ENCODE measurements around the gene HCN2.
"Not testable (repeated sequence)": the region's sequence is repeated elsewhere in the genome, so short reads cannot be mapped to it uniquely, and the experiment has no call there.

Gene HCN2

GRCh38 chr19:572140-572742 is 17.4 kb upstream of the HCN2 start, which contains the start of gene BSG:
TSS of gene BSG (plus strand) at chr19:572596. CDS start at chr19:572635, 39 bp downstream.
- DNase-seq, result peak; percentile 97 to 98

- DNase-seq, result peak; percentile 43 to 52
Measured at GRCh38 chr19:572743-573518, 16.8 kb upstream of the HCN2 start.

DNA sequence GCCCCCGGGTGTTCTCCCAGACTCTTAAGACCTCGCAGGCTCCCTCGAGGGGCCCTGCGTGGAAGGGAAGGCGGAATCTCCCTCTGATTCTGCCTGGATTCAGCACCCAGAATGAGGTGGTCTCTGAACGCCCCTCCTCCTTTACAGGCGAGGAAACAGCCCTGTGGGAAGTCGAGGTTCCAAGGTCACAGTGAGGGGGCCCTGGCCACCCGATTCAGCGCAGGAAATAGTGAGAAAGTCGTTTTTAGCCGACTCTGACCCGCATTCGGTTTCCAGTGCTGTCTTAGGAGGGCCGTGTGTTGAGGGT is 16.2 kb upstream of the HCN2 start:
- DNase-seq, result peak in 1 of 2 experiments; percentile 48

DNA sequence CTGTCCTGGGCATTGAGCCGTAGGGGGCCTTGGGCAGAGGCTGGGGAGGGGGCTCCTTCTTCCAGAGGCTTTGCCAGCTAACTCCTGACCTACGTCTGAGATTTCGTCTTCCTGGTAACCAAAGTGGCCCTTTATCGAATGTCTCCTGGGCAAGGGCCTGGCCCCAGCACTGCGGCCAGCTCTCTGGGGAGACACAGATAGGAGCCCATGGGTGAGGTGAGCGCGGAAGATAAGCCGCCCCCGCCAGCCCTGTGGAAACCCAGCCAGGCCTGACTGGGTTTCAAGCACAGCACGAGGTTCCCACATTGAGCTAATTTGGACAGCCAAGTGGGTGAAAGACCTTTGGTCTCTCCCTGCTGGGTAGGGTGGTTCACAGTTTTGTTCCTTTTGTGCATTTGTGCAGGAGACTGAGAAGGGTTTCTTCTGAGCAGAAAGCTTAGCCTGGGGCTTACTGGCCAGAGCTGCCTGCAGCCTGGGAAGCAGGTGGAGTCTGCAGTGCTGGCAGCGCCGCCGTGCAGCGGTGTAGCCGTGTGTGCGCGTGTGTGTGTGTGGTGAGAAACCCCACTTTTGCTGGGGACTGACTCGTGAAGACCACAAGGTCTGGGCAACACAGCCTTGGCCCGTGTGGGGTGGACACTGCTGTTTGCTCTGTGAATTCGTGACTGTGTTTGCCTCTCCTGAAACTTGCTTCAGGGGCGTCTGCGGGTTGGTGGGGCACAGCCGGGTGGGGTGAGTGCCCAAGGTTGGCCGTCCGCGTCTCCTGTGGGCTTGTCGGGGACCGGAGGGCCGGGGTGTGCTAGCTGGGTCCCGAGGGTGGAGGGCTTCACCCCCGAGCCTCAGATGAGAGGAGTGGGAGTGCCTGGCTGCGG is 14.8 kb upstream of the HCN2 start:
- no peak for DNase-seq

GRCh38 chr19:575527-576506 is 13.9 kb upstream of the HCN2 start:
- no peak for DNase-seq

DNA sequence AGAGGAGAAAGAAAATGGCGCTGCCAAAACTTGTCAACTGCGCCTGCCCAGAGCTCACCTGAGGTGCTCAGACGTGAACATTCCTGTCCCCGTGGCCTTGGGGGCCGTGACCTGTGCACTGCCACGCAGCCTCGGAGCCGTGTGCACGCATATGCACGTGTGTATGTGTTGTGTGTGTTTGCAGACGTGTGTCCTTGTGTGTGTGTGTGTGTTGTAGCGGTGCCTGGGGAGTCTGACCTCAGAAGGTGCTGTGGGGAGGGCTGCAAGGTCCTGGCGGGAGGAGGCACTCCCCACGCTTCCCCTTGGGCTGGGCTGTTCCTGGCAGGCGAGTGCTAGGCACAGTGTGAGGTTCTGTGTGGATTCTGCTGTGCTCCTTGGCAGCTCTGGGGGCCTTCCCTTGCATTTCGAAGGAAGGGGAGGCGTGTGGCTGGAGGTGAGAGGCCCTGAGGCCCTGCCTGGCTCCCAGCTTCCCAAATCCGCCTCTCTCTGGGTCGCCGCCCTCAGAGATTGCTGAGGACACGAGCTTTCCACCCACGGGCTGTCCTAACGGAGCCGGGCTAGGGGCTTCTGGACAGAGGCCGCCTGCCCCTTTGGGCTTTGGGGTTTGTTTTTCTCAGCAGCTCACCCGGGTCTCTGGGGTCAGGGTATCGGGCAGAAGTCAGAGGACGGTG is 12.8 kb upstream of the HCN2 start:
- DNase-seq, result no peak

DNA sequence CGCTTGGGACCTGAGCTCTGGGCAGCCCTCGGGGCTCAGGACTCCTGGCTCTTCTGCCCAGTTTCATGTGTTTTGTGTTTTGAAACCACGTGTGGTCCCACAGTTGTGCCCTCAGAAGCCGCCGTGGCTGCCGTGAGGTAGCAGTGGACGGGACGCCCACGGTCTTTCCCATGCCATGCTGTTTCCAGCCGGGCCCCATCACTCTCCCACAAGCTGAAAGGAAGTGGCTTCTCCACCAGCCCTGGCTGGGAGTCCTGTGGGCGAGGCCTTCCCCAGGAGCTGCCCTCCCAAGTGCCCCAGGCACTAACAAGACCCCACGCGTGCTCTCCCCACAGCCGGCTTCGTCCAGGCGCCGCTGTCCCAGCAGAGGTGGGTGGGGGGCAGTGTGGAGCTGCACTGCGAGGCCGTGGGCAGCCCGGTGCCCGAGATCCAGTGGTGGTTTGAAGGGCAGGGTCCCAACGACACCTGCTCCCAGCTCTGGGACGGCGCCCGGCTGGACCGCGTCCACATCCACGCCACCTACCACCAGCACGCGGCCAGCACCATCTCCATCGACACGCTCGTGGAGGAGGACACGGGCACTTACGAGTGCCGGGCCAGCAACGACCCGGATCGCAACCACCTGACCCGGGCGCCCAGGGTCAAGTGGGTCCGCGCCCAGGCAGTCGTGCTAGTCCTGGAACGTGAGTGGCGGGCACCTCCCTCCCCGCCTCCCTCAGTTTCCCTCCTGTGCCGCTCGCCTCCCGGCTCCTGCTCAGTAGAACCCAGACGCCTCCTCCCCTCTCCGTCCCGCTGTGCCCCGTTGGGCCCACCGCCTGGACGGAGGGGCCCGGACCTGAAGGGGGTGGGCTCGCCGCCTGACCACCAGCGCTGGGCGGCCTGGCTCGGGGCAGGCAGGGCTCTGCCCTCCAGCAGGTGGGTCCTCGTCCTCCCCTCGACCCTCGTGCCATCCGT is 12.0 kb upstream of the HCN2 start:
- DNase-seq, result no peak

DNA sequence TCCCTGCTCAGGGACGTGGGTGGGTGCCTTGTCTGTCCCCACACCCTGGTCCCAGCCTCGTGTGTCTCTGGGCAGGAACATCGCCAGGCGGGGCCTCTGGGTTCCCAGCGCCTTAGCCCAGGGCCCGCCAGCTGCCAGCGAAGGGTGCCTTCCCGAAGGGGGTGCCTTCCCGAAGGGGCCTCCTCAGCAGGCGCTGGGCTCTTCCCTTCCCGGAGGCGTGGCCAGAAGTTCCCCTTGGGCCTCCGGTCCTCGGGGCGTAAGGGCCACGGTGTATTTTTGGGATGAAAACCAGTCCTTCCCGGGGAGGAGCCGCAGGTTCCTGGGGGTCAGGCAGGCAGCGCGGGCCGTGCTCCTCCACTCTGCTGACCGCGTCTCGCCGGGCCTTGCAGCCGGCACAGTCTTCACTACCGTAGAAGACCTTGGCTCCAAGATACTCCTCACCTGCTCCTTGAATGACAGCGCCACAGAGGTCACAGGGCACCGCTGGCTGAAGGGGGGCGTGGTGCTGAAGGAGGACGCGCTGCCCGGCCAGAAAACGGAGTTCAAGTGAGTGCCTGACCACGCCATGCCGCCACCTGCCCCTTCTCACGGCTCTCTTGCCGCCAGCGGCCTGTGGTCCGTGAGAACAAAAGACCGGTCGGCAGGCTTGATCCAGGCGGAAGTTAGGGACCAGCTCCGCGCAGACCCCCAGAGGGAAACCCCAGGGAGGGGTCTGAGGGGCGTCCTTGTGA is 10.4 kb upstream of the HCN2 start:
- DNase-seq, result no peak

DNA sequence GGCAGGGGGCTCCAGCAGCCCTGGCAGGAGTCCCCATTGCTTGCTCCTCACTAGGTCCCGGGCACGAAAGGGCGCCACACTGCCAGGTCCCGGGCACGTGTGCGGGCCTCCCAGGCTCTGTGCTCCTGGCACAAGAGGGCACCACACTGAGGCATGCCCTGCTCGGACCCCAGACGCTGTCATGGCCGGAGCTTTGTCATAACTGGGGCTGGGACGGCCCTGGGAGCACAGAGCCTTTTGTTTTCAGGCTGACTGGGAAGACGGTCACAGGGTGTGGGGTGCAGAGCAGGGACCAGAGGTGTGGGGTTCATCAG is 9.9 kb upstream of the HCN2 start:
- DNase-seq, result no peak

DNA sequence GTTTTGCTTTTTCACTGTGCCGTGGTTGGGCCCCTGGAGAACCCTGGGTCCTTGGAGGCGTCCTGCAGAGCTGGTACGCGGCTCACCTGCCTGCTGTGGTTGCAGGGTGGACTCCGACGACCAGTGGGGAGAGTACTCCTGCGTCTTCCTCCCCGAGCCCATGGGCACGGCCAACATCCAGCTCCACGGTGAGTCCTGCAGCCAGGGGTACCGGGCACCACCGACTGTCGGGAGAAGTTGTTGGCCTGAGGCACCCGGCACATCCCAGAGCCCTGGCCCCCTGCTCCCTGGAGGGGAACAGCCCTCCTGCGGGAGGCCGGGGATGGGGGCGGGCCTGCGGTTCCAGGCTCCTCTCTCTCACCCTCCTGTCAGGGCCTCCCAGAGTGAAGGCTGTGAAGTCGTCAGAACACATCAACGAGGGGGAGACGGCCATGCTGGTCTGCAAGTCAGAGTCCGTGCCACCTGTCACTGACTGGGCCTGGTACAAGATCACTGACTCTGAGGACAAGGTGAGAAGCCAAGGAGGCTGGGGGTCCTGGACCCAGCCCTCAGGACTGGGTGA is 9.3 kb upstream of the HCN2 start:
- no peak for DNase-seq

- DNase-seq, result no peak
Measured at GRCh38 chr19:581399-582111, 8.1 kb upstream of the HCN2 start.

DNA sequence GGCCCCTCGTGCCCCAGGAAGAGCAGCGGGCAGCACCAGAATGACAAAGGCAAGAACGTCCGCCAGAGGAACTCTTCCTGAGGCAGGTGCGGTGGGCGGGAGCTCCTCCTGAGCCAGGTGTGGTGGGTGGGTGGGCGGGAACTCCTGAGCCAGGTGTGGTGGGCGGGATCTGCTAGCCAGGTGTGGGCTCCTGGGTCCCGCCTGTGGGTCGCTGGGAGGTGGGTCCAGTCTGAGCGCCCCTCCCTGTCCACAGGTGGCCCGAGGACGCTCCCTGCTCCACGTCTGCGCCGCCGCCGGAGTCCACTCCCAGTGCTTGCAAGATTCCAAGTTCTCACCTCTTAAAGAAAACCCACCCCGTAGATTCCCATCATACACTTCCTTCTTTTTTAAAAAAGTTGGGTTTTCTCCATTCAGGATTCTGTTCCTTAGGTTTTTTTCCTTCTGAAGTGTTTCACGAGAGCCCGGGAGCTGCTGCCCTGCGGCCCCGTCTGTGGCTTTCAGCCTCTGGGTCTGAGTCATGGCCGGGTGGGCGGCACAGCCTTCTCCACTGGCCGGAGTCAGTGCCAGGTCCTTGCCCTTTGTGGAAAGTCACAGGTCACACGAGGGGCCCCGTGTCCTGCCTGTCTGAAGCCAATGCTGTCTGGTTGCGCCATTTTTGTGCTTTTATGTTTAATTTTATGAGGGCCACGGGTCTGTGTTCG is 7.0 kb upstream of the HCN2 start:
- no peak for DNase-seq

DNA sequence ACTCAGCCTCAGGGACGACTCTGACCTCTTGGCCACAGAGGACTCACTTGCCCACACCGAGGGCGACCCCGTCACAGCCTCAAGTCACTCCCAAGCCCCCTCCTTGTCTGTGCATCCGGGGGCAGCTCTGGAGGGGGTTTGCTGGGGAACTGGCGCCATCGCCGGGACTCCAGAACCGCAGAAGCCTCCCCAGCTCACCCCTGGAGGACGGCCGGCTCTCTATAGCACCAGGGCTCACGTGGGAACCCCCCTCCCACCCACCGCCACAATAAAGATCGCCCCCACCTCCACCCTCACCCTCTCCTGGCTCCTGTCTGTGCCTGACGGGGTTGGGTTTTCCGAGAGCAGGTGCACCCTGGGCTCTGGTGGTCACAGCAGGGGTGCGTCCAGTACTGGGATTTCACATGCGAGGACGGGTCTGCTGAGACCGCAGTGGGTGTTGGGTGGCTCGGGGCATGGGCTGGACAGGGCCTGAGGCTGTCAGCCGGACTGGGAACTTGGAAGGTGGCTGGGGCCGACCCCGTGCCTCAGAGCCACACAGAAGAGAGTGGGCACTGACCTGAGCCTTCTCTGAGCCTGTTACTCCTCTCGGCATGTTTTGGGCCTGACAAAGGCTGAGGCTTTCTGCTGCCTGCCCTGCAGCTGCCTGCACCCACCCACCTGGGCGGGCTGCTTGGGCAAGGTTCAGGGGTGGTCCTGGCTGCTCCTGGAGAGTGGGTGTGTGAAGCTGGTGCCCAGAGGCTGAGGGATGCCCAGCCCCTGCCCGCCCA is 6.3 kb upstream of the HCN2 start:
- DNase-seq, result no peak

- DNase-seq, result no peak
Measured at GRCh38 chr19:583968-584239, 5.8 kb upstream of the HCN2 start.

DNA sequence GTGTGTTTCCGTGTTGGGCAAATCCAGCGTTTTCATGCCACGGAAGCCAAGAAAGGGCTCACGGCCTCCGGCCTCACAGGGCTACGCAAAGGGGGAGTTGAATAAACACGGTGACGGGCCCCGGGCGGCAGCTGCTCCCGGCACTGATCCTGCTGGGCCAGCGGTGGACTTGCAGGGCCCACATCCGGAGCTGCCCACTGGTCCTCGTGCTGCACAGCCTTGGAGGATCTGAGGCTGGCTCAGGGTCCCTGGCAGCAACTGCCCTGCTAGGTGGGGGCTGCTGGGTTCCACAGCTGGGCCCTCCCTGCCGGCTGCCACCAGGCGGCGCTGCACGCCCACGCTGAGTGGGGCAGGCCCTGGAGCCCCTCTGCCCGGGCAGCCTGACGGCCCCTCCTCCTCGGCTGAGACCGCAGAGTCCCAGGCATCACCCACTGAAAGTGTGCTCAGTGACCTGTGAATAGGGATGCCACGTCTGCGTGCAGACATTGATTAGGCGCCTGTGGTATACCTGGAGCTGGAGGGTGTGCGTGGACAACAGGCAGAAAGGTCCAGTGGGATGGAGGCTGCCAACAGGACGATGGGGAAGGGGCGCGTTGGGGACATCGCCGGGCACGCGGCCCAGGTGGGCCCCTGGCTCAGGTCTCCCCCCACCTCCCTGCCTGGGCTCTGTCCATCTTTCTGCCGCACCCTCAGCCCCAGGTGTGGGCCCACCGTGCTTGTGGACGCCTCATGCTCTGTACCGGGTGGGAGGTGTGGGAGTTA is 5.3 kb upstream of the HCN2 start:
- DNase-seq, result peak; percentile 73 to 83

GRCh38 chr19:585146-585545 is 4.5 kb upstream of the HCN2 start:
- DNase-seq, result not testable (repeated sequence)

DNA sequence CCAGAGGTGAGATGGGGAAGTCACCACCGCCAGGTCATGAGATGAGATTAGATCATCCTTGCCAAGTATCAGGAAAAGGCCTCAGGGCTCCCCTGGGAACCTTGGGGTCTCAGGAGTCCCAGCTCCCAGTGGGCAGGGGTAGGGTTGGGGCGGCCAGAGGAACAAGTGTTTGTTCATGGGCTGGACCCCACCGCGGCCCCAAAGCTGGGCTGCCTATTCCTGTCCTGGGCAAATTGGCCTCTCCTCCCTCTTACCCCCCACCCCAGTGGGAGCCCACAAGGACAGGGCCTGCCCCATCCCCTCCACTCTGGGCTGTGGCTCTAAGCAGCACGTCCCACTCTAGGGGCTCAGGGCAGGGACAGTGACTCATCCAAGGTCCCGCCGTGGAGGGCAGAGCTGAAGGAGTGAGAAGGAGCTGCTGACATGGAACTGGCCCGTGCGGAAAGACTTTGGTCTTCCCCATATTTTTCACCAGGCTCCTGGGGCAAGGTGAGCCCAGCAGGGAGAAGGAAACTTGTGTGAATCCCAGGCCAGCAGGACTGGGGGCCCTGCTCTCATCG is 4.0 kb upstream of the HCN2 start:
- no peak for DNase-seq

Measured in activated T-cell treated with anti-CD3 and anti-CD28 coated beads, Interleukin-2, amount 50 U/mL, for 48 hours (primary cell).